ENCODE data around the gene KIAA1549. TPM values are rescaled to one million over a fixed set of nuclear protein-coding genes. Genes with fewer than 3 reads are reported as not detected.

The KIAA1549 gene
- total RNA-seq, 1 experiment from 2014 or later = 14.1 TPM

GRCh38 chr7:138867744-138868143, 113.4 kb downstream of the KIAA1549 start:
- DNase-seq (ENCODE audit: low read depth, low spot score) = no peak
- in situ Hi-C loops (cut with HindIII; ENCODE audit: low pct_unique_long_range_greater_than_20kb, low sequenced_read_pairs) = no loop called here
- ChIA-PET POLR2A (no interaction called here), CTCF (no interaction called here)
- no TSS peak for BruUV-seq (replicated peaks)
- no peaks in the 10 kb centered on the region for H3K4me1 ChIP-seq (ENCODE audit: control insufficient read depth, insufficient read depth, low read length)
- no peaks in the 10 kb centered on the region for H3K27me3 ChIP-seq (ENCODE audit: control insufficient read depth, insufficient read depth, low read length)
- H3K27ac ChIP-seq (ENCODE audit: low read length) = no peak overlapping the region
- no peaks in the 10 kb centered on the region for H3K36me3 ChIP-seq (ENCODE audit: control insufficient read depth, insufficient read depth, low read length)
- intact Hi-C loops (cut with micrococcal nuclease; ENCODE audit: unreplicated experiment) = no loop called here
- TF ChIP-seq REST (IDR thresholded peaks at IDR 0.05; ENCODE audit: insufficient read depth in 1 of 2, low read depth in 2 of 2, low read length in 1 of 2) = no peak
- no peak for TF ChIP-seq SIN3A (IDR thresholded peaks at IDR 0.05; ENCODE audit: borderline replicate concordance, insufficient read depth, low read depth, low read length)
- no peaks in the 10 kb centered on the region for H3K9me3 ChIP-seq (ENCODE audit: control insufficient read depth, insufficient read depth, low read depth, low read length)
- ATAC-seq = no peak
- H3K4me3 ChIP-seq (ENCODE audit: low read depth in 2 of 2, low read length in 2 of 2) = no peak overlapping the region

- TF ChIP-seq TCF7L2 (IDR thresholded peaks at IDR 0.05; ENCODE audit: low read depth, low read length) = no peak
- no peak for TF ChIP-seq CTCF (IDR thresholded peaks at IDR 0.05)
- TF ChIP-seq SIN3A (IDR thresholded peaks at IDR 0.05; ENCODE audit: borderline replicate concordance, insufficient read depth, low read depth, low read length) = no peak
- no peak for TF ChIP-seq POLR2AphosphoS5 (IDR thresholded peaks at IDR 0.05; ENCODE audit: low read depth, low read length)
- TF ChIP-seq REST (IDR thresholded peaks at IDR 0.05; ENCODE audit: insufficient read depth in 1 of 2, low read depth in 2 of 2, low read length in 1 of 2) = no peak
- Histone ChIP-seq H3K27ac (ENCODE audit: low read length) (no peak overlapping the region), H3K4me3 (ENCODE audit: low read depth in 2 of 2, low read length in 2 of 2) (no peak overlapping the region), H3K27me3 (ENCODE audit: control insufficient read depth, insufficient read depth, low read length) (no peaks in the 10 kb centered on the region), H3K36me3 (ENCODE audit: control insufficient read depth, insufficient read depth, low read length) (no peaks in the 10 kb centered on the region), H3K9me3 (ENCODE audit: control insufficient read depth, insufficient read depth, low read depth, low read length) (no peaks in the 10 kb centered on the region), H3K4me1 (ENCODE audit: control insufficient read depth, insufficient read depth, low read length) (no peaks in the 10 kb centered on the region)
- DNase-seq (ENCODE audit: low read depth, low spot score) (no peak), ATAC-seq (no peak; the same call in 1 of the 2 replicates)
- CTCF ChIA-PET = no interaction called here
- POLR2A ChIA-PET = no interaction called here
- intact Hi-C loops (cut with micrococcal nuclease; ENCODE audit: unreplicated experiment) (no loop called here), in situ Hi-C loops (cut with HindIII; ENCODE audit: low pct_unique_long_range_greater_than_20kb, low sequenced_read_pairs) (no loop called here)
- no TSS peak for BruUV-seq (replicated peaks)
Measured at GRCh38 chr7:138866353-138866752, 114.8 kb downstream of the KIAA1549 start.
